Immature natural killer cell (primary cell): ENCODE results near the gene PSMC6. TPM values are rescaled to one million over a fixed set of nuclear protein-coding genes. Genes with fewer than 3 reads are reported as not detected.
A peak's percentile ranks its signal among the peaks of the same experiment; 100 is the strongest.
"Not testable (repeated sequence)": the region's sequence is repeated elsewhere in the genome, so short reads cannot be mapped to it uniquely, and the experiment has no call there.

Experiments used
- DNase-seq, 3 donors: peaks; one replicate each; pipeline ENCODE4 v3.0.0; 2022; ENCODE audit warnings: mixed read lengths in 1 of 3
- H3K27ac Mint-ChIP-seq, 6 donors: one replicate each; pipeline ENCODE4 v1.8.0; 2020; ENCODE audit warnings: mixed read lengths in 6 of 6, mild to moderate bottlenecking in 5 of 6, inconsistent platforms in 4 of 6, moderate library complexity in 3 of 6
- H3K27me3 Mint-ChIP-seq, 3 donors: one replicate each; pipeline ENCODE4 v1.8.0; 2020 to 2021; ENCODE audit warnings: low read depth in 3 of 3, mild to moderate bottlenecking in 3 of 3, mixed read lengths in 3 of 3, moderate library complexity in 3 of 3, inconsistent platforms in 1 of 3
- H3K36me3 Mint-ChIP-seq, 3 donors: one replicate each; pipeline ENCODE4 v1.8.0; 2020; ENCODE audit warnings: mixed read lengths in 3 of 3, inconsistent platforms in 2 of 3, mild to moderate bottlenecking in 2 of 3
- H3K4me1 Mint-ChIP-seq, 2 donors: one replicate each; pipeline ENCODE4 v1.8.0; 2020; ENCODE audit warnings: inconsistent platforms in 2 of 2, mild to moderate bottlenecking in 2 of 2, mixed read lengths in 2 of 2, moderate library complexity in 1 of 2
- H3K4me3 Mint-ChIP-seq, 5 donors: one replicate each; pipeline ENCODE4 v1.8.0; 2020; ENCODE audit warnings: mild to moderate bottlenecking in 5 of 5, mixed read lengths in 5 of 5, inconsistent platforms in 3 of 5, moderate library complexity in 3 of 5
- H3K9me3 Mint-ChIP-seq, 6 donors: one replicate each; pipeline ENCODE4 v1.8.0; 2020; ENCODE audit warnings: mild to moderate bottlenecking in 6 of 6, mixed read lengths in 6 of 6, inconsistent platforms in 4 of 6, moderate library complexity in 3 of 6
- polyA plus RNA-seq, 3 donors: library from polyadenylated mRNA; unstranded; fragments of 300-500 nt; fragmentation: Illumina TruSeq; gene quantifications; one replicate each; pipeline ENCODE4 v1.2.3, GENCODE V29; 2021

PSMC6 gene
- polyA plus RNA-seq, 3 donors from 2014 or later = 47.4 to 67.9 (median 59.7) TPM

DNA sequence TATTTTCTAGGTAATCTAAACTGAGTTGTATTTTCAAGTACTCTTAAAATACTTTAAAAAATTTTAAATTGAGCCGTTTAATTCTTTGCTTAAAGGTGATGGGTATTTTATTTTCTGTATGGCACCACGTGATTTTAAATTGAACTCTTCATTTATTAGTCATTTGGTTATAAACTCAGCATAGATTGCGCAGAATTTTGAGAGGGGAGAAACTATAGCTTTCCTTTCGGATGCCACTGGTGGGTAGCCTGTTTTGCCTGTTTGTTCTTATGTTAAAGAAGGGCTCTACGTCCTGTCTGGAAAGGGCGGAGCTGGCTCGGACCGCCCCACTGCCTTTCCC, 22.6 kb downstream of the PSMC6 start:
- H3K4me3 Mint-ChIP-seq = peak overlapping the region; percentile 84 to 93 (median 91)
- peaks cover 10 to 28% (median 12%) of the 10 kb centered on the region in 3 donors for H3K36me3 Mint-ChIP-seq
- H3K27me3 Mint-ChIP-seq = peaks cover 5 to 8% (median 7%) of the 10 kb centered on the region in 3 donors
- no peaks in the 10 kb centered on the region for H3K9me3 Mint-ChIP-seq
- peaks cover 27 to 44% of the 10 kb centered on the region in 2 donors for H3K4me1 Mint-ChIP-seq
- peak overlapping the region; percentile 86 to 96 (median 90) for H3K27ac Mint-ChIP-seq
- no peak for DNase-seq

DNA sequence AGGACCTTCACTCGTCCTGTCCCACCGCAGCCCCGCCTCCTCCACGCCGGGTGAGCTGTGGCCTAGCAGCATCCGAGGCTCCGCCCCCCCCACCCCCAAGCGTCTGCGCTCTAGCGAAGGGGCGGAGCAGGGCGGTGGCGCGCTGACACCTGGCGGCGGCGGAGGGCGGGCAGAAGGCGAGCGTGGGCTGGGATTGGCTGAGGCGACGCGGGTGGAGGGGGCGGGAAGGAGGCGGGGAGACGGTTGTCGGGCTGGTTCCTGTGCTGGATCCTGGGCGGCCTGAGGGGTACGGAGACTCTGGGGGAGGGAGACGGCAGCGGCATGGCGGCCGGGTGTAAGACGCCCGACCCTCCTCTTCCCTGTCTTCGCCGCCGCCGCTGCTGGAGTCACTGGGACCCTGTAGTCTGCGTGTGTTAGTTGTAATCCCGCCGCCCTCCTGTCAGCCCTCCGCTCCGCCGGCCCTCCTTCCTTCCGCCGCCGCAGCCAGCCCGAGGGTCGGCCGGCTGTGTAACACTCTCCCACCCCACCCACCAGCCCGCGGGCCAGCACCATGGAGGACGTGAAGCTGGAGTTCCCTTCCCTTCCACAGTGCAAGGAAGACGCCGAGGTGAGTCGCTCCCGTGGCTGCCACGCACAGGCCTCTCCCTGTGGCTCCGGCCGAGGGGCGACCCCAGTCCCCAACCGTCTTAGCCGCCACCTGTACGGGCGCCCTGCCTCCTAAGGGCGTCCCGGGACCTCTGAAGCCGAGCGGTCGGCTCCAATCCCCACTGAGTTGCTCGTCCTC, 23.1 kb downstream of the PSMC6 start, which contains the start of gene STYX:
Gene STYX, plus strand, starts transcription at position 242 of the 784 bp plus-strand sequence. Its CDS starts 309 bp downstream, at position 551.
- peak; percentile 95 to 97 (median 97) for DNase-seq
- Mint-ChIP-seq H3K27ac (peak within 1 kb of the TSS; percentile 86 to 96 (median 91)), H3K9me3 (no peaks in the 10 kb centered on the region), H3K4me3 (peak within 1 kb of the TSS; percentile 84 to 93 (median 91)), H3K27me3 (peaks cover 5 to 8% (median 7%) of the 10 kb centered on the region in 3 donors), H3K4me1 (peaks cover 28 to 45% of the 10 kb centered on the region in 2 donors), H3K36me3 (peaks cover 7 to 24% (median 12%) of the 10 kb centered on the region in 3 donors)

DNA sequence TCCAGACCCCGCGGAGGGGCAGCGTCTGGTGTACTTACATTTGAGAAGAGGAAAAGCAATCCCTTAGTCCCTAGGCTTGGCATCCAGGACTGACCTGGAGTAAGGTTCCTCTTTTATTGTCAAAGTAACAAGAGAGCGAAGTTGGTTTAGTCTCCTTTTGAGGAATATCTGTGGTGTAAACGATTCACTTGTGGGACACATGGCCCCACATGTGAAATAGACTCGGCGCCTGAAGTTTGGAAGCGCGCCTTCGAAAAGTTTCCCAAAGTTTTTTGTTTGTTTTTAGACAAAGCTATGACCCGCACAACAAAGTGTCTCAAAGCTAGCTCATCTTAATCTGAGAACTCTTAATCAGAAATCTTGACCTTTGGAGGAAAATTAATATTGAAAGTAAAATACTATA, 23.7 kb downstream of the PSMC6 start:
- Mint-ChIP-seq H3K4me3 (peak overlapping the region; percentile 84 to 93 (median 91)), H3K9me3 (no peaks in the 10 kb centered on the region), H3K27me3 (peaks cover 5 to 7% (median 5%) of the 10 kb centered on the region in 3 donors), H3K27ac (peak overlapping the region; percentile 86 to 96 (median 91)), H3K36me3 (peaks cover 6 to 23% (median 12%) of the 10 kb centered on the region in 3 donors), H3K4me1 (peaks cover 28 to 51% of the 10 kb centered on the region in 2 donors)
- DNase-seq = no peak

DNA sequence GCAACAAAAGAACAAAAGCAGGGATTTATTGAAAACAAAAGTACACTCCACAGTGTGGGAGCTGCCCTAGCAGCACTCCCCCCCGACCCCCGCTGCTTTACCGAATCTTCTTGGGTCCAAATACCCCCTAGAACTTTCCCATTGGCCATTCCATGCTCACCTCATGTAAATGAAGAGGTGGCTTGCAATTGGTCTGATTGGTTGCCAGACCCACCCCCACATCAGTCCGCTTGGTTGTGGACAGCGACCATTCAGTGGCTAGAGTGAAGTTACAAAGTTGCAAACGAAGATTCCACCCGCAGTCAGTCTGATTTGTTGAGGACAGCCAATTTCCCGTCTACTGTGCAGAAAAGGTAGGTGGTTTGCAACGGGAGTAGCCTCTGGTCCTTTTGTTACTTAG, 26.8 kb downstream of the PSMC6 start:
- H3K27me3 Mint-ChIP-seq = peaks cover 5 to 7% (median 5%) of the 10 kb centered on the region in 3 donors
- DNase-seq = no peak
- peaks cover 39 to 81% of the 10 kb centered on the region in 2 donors for H3K4me1 Mint-ChIP-seq
- no peak overlapping the region for H3K27ac Mint-ChIP-seq
- H3K9me3 Mint-ChIP-seq = no peaks in the 10 kb centered on the region
- H3K4me3 Mint-ChIP-seq = no peak overlapping the region
- peaks cover 11 to 20% (median 12%) of the 10 kb centered on the region in 3 donors for H3K36me3 Mint-ChIP-seq

DNA sequence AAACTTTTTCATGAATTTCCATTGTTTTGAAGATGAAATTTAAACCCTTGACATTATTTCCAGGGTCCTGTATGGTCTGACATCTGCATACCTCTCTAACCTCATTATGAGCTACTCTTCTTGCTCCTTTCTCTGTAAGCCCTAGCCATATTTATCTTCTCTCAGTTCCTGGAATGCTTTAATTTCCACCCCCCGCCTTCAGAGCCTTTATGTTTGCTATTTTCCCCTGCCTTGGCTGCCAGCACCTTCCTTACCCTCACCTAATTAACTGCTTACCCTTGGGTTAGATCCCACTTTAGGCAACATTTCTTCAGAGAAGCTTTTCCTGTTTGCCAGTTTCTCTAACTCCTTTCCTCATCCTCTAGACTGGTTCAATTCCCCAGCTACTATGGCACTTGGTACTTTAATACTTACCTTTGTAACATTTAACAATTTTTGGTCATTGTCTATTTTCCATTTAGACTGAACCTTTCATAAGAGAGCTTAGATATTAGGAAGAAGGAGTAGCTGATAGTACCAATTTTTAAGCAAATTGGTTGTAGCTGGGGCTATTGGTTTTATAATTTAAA, 29.0 kb downstream of the PSMC6 start:
- peaks cover 37 to 83% of the 10 kb centered on the region in 2 donors for H3K4me1 Mint-ChIP-seq
- no peak overlapping the region for H3K4me3 Mint-ChIP-seq
- no peak for DNase-seq
- H3K27me3 Mint-ChIP-seq = no peaks in the 10 kb centered on the region
- peaks cover 12 to 20% (median 19%) of the 10 kb centered on the region in 3 donors for H3K36me3 Mint-ChIP-seq
- H3K9me3 Mint-ChIP-seq = no peaks in the 10 kb centered on the region
- peak overlapping the region; percentile 18 to 68 (median 35) for H3K27ac Mint-ChIP-seq

DNA sequence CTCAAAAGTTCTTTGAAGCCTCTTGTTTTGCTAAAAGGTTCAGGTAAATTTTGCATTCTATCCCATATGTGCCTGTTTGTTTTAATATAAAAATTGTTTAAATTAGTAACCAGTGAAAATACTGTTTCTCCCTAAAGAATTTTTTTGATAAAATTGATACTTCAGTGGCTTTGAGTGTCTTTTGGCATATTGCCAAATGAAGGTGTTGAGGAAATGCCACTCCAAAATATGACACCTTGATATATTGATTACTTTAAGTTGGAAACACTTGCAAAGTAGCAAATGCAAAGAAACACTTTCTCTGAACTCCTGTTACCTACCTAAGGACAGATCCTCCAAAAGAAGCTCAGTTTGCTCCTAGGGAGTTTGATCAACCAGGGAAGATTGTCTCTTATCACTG, 31.4 kb downstream of the PSMC6 start:
- Mint-ChIP-seq H3K9me3 (no peaks in the 10 kb centered on the region), H3K27ac (peak overlapping the region in 4 of 6 donors; percentile 13 to 84 (median 67)), H3K4me3 (no peak overlapping the region), H3K4me1 (peaks cover 44 to 87% of the 10 kb centered on the region in 2 donors), H3K27me3 (no peaks in the 10 kb centered on the region), H3K36me3 (peaks cover 6 to 22% (median 14%) of the 10 kb centered on the region in 3 donors)
- DNase-seq = no peak

DNA sequence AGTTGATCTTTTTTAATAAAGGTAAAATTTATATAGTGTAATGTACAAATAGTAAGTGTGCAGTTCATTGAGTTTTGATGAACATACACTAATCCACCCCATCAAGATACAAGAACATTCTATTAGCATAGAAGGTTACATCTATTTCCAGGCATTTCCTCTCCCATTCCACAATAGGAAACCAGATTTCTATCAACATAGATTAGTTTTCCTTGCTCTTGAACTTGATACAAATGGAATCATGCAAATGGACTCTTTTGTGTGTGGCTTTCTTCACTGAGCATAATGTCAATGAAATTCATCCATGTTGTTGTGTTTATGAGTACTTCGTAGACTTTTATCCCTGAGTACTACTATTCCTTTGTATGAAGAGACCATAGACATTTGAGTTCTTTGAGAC, 33.8 kb downstream of the PSMC6 start:
- Mint-ChIP-seq H3K27me3 (no peaks in the 10 kb centered on the region), H3K27ac (peak overlapping the region; percentile 59 to 92 (median 76)), H3K4me3 (no peak overlapping the region), H3K4me1 (peaks cover 46 to 78% of the 10 kb centered on the region in 2 donors), H3K9me3 (no peaks in the 10 kb centered on the region), H3K36me3 (peaks cover 3 to 18% (median 13%) of the 10 kb centered on the region in 3 donors)
- no peak for DNase-seq

DNA sequence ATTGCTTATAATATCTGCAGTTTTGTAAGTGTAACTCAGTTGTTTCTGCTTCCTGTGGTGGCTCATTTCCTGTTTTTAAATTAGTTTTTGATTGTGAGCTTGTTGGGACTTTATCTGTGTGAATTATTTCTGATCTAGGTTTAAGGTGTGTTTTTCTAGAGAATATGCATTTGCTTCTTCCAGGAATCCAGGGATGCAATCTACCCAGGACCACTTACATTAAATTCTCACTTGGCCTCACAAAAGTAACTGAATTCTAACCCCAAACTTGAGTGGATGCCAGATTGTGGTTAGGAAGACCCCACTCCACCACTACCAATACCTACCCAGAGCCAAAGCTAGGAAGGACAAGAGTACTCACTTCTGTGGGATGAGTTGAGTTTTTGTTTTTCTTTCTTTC, 34.9 kb downstream of the PSMC6 start:
- no peaks in the 10 kb centered on the region for H3K27me3 Mint-ChIP-seq
- DNase-seq = peak in 2 of 3 donors; percentile 5 to 8
- peaks cover 9 to 21% (median 18%) of the 10 kb centered on the region in 3 donors for H3K36me3 Mint-ChIP-seq
- peaks cover 42 to 67% of the 10 kb centered on the region in 2 donors for H3K4me1 Mint-ChIP-seq
- H3K4me3 Mint-ChIP-seq = peak overlapping the region; percentile 62 to 85 (median 75)
- H3K9me3 Mint-ChIP-seq = no peaks in the 10 kb centered on the region
- peak overlapping the region; percentile 86 to 94 (median 92) for H3K27ac Mint-ChIP-seq

DNA sequence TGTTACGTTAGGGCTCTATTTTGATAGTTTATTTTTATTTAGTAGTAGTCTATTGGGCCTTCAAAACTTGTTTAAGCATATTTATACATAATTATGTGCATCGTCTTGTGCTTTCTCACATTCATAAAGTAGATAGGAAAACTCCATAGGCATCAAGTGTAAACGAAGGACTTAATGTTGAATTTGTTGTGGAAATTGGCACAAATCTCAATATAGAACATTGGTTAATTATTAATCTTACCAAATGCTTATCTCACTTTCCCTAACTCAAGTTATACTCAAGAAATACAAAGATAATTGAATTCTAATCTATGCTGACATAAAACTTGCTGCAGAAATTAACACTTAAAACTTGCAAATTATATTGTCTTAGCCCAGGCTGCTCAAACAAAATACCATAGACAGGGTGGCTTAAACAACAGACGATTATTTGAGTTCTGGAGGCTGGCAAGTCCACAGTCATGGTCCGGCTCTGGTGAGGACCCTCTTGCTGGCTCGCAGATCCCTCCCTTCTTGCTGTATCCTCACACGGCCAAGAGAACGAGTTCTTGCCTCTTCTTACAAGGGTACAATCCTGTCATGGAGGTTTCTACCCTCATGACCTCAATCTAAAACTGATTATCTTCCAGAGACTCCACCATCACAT, 41.8 kb downstream of the PSMC6 start:
- Mint-ChIP-seq H3K27ac (peak overlapping the region in 2 of 6 donors; percentile 6 to 29), H3K36me3 (peaks cover 7 to 33% (median 23%) of the 10 kb centered on the region in 3 donors), H3K4me3 (no peak overlapping the region), H3K9me3 (no peaks in the 10 kb centered on the region), H3K4me1 (peaks cover 8 to 9% of the 10 kb centered on the region in 2 donors), H3K27me3 (no peaks in the 10 kb centered on the region)
- DNase-seq = no peak

DNA sequence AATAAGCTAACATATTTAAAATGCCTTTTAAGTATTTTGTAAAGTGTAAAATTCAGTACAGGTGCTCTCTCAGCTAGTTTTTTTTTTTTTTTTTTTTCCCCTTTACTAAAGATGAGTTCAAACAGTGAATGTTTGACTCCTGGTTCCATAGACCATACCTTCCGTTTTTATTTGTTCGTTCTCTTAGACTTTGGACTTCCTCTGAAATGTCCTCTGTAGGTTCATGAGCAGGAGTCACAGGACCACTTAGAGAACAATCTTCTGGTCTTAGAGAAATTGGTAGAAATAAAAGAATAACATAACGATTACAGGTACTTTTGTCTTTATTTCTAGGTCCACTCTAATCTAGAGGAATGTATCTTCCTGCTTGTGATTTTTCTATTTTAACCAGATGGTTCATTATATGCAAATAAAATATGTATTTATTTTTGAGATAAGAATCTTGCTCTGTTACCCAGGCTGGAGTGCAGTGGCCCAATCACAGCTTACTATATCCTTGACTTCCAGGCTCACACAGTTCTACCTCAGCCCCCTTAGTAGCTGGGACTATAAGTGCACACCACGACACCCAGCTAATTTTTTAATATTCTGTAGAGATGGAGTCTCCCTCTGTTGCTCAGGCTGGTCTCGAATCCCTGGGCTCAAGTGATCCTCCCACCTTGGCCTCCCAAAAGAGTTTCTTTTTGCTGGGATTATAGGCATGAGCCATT, 48.8 kb downstream of the PSMC6 start:
- DNase-seq = no peak
- peaks cover 4 to 7% (median 5%) of the 10 kb centered on the region in 3 donors for H3K36me3 Mint-ChIP-seq
- no peaks in the 10 kb centered on the region for H3K9me3 Mint-ChIP-seq
- no peaks in the 10 kb centered on the region for H3K4me1 Mint-ChIP-seq
- no peaks in the 10 kb centered on the region for H3K27me3 Mint-ChIP-seq
- H3K4me3 Mint-ChIP-seq = no peak overlapping the region
- no peak overlapping the region for H3K27ac Mint-ChIP-seq

DNA sequence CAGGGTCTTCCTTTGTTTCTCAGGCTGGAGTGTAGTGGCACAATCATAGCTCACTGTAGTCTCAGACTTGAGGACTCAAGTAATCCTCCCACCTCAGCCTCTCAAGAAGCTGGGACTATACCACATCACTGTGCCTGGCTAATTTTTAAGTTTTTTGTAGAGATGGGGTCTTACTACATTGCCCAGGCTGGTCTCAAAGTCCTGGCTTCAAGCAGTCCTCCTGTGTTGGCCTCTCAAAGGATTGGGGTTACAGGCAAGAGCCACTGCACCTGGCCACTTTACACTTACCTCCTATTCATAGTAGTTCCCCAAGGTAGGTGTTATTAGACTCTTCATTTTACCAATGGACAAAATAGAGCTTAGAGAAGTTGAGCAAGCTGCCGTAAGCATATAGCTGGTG, 52.1 kb downstream of the PSMC6 start:
- no peak for DNase-seq
- Mint-ChIP-seq H3K4me1 (peaks cover 12 to 20% of the 10 kb centered on the region in 2 donors), H3K4me3 (no peak overlapping the region), H3K9me3 (no peaks in the 10 kb centered on the region), H3K36me3 (peaks cover 8 to 15% (median 9%) of the 10 kb centered on the region in 3 donors), H3K27me3 (no peaks in the 10 kb centered on the region), H3K27ac (no peak overlapping the region)

DNA sequence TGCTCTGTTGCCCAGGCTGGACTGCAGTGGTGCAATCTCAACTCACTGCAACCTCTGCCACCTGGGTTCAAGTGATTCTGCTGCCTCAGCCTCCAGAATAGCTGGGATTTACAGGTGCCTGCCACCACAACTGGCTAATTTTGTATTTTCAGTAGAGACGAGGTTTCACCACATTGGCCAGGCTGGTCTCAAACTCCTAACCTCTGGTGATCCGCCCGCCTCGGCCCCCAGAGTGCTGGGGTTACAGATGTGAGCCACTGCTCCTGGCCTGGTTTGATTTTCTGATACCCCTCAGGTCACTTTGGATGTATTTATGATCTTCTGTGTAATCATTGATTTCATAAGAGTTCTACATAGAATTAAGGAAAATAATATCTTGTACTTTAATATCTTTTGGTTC, 55.9 kb downstream of the PSMC6 start:
- peaks cover 15 to 18% (median 17%) of the 10 kb centered on the region in 3 donors for H3K36me3 Mint-ChIP-seq
- peak overlapping the region; percentile 8 to 89 (median 63) for H3K4me3 Mint-ChIP-seq
- H3K4me1 Mint-ChIP-seq = peaks cover 14 to 24% of the 10 kb centered on the region in 2 donors

More for the DNA sequence above, 55.9 kb downstream of the PSMC6 start:
- peak overlapping the region; percentile 77 to 91 (median 80) for H3K27ac Mint-ChIP-seq
- H3K27me3 Mint-ChIP-seq, DNase-seq, H3K9me3 Mint-ChIP-seq: not testable (repeated sequence)
